HCEC 1CT (cell line): Measurements from ENCODE around the gene S1PR4.
"Not testable (repeated sequence)": the region's sequence is repeated elsewhere in the genome, so short reads cannot be mapped to it uniquely, and the experiment has no call there.

Experiments used
- DNase-seq: peaks from one replicate; pipeline ENCODE4 v3.0.0-alpha.2; 2017

Gene S1PR4

DNA sequence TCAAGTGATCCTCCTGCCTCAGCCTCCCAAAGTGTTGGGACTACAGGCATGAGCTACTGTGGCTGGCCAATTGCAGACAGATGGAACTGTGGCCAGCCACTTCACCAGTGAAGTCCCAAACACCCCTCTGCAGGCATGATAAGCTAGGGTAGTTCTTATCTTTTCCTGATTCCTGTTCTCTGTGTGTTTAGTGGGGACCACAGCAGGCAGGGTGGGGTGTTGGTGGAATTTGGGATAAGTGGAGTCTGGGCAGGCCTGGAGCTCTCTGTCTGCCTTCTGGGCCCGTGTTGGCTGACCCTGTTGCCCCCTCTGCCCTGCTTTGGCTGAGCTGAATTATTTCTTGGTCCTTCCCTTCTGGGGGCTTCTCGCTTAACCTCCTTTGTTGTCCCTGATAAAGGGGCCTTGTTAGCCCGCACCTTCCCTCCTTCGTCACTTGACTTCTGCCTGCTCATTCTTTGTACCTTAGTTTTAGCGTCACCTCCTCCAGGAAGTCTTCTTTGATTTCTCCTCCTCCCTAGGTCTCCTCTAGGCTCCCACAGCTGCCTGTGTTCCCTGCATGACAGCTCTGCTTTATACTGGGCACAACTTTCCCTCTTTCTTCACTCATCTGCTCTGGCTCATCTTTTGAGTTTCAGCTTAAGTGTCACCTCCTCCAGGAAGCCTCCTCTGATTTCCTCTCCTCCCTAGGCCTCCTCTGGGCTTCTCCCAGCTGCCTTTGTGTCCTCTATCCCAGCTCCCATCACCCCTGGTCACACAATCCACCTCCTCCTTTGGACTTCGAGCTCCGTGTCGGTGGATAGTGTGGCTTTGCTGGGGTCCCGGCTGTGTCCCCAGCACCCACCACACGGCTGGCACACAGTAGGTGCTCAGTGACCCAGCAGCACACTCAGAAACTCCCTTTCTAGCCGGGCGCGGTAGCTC is 5.4 kb downstream of the S1PR4 start:
- no peak for DNase-seq

DNA sequence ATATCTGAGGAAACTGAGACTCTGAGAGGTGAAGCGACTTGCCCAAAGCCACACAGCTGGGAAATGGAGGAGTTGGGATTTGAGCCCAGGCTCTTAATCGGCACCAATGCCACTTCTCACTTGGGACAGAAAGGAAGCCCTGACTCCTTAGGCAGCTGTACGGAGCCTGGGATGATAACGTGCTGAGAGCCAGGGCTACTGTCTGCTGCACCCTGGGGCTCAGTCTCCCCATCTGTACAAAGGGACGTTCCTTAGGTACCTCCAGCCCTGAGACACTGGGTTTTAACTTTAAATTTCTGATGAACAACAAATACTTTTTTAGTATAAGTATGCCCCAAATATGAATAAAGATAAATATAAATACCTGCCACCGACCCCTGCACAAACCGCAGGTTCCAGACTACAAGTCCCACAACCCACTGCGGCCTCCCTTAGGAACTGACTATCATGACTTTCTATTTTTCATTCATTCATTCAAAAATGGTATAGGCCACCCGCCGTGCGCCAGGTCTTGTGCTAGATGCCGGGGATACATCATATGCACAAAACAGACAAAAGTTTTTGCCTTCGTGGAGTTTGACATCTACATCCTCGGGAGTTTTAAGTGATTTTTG is 6.4 kb downstream of the S1PR4 start:
- DNase-seq: peak; percentile 59

DNA sequence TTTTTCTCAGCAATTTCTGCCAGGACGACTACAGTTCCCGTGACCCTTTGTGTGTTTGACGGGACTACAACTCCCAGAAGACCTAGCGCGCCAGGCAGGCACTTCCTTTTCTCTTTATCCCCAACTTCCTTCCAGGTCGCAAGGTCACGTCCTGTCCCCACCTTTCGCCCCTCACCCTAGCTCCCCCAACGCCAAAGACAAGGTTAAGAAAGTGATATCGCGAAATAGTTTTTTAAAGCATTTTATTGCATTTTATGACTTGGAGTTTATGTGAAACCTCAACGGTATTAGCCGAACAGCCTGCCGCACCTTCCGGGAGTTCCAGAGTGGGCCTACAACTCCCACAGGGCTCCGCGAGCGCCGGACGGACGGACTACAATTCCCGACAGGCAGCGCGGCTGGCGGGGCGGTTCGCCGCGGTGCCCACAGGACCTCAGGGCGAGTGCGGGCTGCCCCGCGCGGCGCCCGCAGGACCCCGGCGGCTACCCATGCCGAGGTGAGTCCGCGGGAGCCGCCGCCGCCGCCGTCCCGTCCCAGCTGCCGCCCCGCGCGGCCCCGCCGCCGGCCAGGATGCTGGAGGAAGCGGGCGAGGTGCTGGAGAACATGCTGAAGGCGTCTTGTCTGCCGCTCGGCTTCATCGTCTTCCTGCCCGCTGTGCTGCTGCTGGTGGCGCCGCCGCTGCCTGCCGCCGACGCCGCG is 7.0 kb downstream of the S1PR4 start, which contains the start of gene NCLN:
Gene NCLN (plus strand): TSS at position 470 of the 699 bp plus-strand sequence. CDS start 101 bp downstream, at position 571.
- peak; percentile 93 for DNase-seq

DNA sequence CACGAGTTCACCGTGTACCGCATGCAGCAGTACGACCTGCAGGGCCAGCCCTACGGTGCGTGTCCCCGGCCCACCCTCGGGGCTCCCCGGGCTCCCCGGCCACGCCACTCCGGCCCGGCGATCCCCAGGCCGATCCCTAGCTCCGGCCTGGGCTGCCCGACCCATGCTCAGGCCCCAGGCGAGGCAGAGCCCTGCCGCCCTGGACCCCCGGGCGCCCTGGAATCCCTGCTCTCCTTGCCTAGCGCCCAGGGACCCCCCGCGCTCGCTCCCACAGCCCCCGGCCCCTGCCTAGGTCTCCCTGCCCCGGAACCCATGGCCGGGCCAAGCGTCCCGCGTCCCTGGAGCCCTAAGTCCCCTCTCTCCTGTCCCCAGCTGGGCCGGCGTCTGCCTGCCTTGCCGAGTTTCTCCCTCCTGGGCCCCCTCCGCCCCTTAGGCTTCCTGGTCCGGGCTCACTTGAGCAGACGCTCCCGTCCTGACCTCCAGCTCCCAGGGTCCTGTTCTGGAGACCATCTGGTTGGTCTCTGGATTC is 7.7 kb downstream of the S1PR4 start:
- DNase-seq: no peak

DNA sequence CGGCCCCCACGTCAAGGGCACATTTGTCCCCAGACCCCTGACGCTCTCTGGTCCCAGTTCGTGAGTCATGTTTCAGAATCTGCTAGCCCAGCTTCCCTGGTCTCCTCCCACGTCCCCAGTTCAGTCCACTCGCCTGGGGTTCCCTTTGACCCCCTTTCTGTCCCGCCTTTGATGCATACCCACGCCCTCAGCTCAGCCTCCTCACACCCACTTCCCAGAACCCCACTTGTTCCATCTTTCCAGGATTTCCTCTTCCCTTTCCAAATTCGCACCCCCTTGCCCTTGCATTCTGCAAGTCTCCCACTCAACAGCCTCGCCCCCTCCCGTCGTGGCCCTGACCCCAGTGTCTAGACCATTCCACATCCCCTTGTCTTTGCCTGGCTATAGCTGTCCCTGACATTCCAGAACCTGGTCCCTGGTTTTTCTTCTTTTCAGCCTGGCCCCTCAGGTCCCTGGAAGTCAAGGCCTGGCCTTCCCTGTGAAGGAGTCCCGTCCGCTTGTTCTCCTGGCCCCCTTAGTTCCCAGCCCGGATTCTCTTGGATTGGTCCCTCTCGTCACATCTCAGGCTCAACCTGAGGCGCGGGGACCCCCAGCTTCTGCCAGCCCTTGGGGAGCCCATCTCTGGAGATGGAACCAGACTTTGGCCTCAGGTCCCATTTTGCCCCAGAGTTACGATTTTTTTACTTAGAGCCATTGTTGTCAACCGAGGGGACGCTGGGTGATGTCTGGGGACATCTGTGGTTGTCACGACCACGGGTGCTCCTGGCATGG is 8.5 kb downstream of the S1PR4 start:
- DNase-seq: no peak

DNA sequence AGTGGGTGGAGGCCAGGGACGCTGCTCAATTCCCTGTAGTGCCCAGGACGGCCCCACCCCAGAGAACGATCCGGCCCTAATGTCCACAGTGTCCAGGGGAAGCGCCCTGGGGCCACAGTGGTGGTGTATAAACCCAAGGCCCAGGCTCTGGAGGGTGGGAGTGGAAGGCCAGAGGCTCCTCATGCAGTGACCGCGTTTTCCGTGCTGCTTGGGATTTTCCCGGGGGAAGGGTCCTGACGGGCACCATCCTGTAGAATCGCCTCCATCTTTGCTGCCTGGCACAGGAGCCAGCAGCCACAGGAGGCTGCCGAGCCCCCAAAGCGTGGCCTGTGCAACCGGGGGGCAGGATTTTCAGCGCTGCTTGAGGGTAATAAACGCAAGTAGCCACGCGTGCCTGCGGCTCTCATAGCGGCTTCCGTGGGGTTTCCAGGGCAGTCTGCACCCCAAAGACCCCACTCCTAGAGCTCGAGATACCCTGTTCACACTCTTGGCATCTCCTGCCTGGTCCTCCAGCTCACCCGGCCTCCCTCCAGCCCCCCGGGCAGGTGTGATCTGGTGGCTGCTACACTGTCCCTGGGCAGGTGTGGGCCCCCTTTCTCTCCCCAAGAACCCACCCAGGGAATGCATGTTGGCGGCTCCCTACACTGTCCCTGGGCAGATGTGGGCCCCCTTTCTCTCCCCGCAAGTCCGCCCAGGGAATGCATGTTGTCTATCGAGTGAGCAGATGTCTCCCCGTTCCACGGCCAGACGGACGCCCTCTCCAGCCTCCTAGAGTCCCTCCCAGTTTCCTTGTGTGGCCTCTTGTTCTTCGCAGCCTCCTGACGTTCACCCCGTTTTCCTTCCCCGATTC is 9.3 kb downstream of the S1PR4 start:
- DNase-seq: no peak

DNA sequence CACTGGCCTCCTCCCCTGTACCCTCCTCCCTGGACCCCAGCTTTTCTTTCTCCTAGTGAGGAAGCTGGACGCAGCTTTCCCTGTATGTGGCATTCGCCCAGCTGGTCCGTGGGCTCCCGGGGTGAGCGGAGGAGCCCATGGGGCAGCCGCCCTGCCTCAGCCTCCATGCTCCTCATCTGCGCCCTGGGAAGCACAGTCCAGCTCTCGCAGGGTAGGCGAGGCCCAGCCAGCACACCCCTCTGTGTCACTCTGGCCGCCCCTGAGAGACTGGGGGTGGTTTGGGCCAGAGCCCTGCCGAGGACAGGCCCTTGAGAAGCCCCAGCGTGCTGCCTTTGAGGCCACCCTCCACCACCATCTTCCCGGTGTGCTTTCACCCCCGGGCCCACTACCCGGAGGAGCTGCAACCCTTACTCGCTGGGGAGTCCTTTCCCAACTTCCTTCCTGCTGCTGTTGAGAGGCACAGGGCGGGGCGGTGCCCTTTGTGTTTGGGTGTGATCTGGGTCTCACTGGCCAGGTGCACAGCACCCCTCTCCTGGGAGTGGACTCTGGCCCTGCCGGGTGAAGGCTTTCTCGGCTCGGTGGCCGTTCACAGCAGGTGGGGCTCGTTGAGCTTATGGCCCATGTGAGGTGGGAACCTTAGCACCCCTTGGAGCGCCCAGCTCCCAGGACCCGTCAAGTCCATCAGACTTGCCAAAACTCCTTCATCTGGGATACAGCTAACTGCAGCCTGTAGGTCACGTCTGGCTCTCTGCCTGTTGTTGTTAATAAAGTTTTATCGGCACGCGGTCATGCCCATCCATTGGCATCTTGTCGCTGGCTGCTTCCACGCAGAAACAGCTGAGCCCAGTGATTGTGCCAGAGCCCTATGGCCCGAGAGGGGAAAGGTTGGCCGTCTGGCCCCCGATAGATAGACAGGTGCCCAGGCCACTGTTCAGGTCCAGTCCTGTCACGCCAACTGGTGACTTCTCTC is 10.3 kb downstream of the S1PR4 start:
- no peak for DNase-seq

DNA sequence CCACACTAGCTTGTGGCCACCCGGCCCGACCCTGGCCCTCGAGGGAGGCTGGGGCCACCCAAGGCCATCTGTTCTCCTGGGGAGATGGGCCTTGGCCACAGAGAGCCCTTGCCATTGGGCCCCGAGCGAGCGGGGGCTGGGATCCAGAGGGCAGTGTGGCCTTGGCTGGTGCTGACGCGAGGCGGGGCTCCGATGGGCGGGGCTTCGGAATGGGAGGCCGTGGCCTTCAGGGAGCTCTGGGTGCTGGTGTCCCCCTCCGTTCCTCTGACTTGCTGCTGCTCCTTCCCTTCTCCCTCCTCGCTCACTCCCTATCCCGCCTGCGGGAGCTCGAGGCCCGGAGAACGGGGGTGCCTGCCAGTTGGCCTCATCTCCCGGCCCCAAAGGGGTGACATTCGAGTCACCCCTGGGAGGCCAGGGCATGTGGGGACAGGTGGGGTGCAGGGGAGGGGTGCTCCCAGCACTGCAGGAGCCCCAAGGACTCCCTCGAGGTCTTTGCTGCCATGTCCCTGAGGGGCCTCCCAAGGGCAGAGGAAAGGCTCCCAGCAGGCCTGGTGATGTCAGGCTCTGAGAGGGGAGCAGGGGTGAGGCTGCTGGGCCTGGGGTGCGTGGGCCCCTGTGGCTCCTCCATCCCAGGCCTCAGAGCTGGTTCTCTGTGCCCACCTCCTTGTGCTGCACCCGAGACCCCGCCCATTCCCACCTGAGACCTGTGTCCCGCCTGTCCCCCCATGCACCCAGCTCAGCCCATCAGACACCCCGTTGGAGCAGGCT is 11.3 kb downstream of the S1PR4 start:
- no peak for DNase-seq

DNA sequence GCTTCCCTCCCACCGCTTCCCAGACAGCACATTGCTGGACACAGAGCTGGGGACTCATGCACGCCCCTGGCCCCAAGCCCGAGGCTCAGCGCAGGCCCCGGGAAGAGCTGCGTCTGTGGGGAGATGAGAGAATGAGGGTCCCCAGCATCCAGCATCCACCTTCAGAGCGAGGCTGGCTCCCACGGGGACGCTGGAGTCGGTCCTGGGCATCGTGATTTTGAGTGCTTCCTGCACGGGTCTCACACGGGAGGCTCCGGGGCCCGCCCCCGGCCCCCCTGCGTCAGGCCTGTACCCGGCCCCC is 11.9 kb downstream of the S1PR4 start:
- DNase-seq: no peak

DNA sequence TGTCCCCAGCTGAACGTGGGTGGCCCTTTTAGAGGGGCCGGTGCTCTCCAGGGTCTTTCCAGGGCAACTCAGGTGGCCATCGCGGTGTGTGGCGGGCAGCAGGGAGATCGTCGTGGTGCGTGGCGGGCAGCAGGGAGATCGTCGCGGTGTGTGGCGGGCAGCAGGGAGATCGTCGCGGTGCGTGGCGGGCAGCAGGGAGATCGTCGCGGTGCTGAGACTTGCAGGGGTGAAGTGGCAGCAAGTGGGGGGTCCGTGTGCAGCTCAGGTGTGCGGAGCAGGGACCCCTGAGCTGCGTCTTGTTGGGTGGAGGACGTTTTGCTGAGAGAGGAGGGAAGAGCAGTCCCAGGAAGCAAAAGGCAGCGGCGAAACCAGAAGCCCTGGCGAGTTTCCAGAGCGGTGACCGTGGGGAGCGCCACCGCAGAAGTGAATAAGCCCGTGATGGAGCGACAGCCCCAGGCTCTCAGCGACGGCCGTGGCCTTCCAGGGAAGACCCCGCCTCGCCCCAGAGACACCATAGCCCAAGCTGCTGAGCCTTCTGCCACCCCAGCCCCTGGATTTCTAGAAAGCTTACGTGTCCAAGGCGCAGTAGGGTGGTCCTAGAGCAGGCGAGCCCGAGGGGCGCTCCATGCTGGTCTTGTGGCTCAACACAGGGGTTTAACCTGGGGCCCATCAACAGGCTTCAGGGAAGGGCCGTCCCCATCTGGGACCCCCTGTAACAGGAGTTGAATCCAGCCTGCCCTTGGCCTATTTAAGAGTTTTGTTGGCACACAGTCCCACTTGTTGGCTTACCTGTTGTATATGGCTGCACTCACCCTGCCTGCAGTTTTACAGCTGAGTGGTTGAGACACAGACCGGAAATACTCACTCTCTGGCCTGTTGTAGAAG is 12.6 kb downstream of the S1PR4 start:
- DNase-seq: no peak

DNA sequence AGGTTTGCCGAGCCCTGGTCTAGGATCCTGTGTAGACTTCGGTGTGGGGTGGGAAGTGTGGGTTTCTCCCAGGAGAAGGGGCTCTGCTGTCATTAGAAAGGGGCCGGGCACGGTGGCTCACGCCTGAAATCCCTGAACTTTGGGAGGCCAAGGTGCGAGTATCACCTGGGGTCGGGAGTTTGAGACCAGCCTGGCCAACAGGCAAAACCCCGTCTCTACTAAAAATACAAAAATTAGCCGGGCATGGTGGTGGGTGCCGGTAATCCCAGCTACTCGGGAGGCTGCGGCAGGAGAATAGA is 13.2 kb downstream of the S1PR4 start:
- DNase-seq: not testable (repeated sequence)

DNA sequence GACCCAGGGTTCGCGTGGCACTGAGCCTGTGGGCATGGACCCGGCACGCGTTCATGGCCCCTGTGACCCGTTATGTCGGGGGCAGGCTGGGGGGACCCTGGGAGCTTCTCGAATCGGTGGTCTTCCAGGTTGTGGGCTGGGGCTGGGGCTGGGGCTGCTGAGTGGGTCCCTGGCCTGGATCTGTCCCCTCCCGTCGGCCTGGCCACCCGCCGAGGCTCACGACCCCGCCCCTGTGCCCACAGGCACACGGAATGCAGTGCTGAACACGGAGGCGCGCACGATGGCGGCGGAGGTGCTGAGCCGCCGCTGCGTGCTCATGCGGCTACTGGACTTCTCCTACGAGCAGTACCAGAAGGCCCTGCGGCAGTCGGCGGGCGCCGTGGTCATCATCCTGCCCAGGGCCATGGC is 13.7 kb downstream of the S1PR4 start:
- DNase-seq: no peak

DNA sequence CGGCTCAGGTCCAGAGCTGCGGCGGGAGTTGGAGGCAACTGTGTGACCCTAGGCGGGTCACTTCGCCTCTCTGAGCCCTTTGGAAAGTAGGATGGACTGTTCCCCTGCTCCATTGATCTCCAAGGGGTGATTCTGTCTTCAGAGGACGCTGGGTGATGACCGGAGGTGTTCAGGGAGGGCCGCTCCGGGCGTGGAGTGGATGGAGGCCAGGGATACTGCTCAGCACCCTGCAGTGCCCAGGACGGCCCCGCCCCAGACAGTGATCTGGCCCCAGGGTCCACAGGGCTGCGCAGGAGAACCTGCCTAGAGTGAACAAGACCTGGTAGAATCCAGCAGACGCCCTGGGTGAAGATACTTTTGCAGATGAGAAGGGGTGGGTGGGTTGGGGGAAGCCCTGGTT is 14.1 kb downstream of the S1PR4 start:
- DNase-seq: no peak

DNA sequence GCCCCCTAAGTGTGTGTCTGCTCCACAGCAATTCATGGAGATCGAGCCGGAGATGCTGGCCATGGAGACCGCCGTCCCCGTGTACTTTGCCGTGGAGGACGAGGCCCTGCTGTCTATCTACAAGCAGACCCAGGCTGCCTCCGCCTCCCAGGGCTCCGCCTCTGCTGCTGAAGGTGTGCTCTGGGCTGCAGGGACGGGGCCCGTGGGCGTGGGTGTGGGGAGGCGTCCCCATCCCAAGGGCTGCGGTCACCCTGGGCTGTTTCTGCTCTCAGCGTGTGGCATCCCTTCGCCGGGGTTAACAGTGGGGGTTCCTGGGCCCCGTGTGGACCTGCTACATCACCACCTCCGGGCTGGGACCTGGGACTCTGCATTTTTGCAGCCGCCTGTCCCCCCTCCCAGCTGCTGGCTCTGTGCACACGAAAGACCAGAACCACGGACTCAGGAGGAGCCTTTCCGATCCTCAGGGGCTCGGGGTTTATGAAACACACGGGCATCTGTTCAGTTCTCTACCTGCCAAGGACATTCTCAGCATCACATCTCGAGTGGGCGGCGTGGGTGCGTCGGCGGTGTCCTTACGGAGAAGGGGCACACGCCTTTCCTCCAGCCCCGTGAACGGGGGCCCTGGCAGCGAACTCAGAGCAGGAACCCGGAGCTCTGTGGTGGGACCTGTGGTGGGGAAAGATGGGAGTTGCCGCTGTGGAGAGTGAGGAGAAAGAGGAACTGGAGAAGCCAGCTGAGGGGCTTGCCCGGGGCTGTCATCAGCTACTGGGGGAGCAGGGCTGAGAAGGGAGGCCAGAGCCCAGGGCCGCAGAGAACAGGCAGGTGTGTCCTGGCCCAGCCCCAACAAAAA is 14.9 kb downstream of the S1PR4 start:
- no peak for DNase-seq

DNA sequence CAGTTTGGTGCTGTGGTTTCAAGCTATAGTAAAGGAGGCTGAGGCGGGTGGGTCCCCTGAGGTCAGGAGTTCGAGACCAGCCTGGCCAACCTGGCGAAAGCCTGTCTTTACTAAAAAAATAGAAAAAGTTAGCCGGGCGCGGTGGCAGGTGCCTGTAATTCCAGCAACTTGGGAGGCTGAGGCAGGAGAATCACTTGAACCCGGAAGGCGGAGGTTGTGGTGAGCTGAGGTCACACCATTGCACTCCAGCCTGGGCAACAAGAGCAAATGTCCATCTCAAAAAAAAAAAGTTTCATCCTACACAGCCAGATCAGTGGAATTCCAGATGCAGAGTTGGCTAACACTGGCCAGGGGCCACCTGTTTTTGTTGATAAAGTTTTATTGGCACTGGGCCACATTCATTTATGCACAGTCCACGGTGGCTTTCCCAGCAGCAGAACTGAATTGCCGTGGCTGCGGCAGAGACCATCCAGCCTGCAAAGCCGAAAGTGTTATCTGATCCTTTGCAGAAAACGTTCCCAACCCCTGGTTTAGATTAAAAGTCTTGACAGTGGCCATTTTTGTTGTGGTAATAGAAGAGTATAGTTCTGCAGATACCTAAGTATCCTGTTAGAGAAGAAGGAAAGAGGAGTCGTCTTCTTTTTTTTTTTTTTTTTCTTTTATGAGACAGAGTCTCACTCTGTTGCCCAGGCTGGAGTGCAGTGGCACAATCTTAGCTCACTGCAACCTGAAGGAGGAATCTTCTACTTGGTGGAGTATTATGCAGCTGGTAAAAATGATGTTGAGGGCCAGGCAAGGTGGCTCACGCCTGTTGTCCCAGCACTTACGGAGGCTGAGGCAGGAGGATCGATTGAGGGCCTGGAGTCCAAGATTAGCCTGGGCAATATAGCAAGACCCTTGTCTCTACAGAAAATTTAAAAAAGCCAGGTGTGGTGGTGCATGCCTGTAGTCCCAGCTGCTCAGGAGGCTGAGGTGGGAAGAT is 15.8 kb downstream of the S1PR4 start:
- no peak for DNase-seq

DNA sequence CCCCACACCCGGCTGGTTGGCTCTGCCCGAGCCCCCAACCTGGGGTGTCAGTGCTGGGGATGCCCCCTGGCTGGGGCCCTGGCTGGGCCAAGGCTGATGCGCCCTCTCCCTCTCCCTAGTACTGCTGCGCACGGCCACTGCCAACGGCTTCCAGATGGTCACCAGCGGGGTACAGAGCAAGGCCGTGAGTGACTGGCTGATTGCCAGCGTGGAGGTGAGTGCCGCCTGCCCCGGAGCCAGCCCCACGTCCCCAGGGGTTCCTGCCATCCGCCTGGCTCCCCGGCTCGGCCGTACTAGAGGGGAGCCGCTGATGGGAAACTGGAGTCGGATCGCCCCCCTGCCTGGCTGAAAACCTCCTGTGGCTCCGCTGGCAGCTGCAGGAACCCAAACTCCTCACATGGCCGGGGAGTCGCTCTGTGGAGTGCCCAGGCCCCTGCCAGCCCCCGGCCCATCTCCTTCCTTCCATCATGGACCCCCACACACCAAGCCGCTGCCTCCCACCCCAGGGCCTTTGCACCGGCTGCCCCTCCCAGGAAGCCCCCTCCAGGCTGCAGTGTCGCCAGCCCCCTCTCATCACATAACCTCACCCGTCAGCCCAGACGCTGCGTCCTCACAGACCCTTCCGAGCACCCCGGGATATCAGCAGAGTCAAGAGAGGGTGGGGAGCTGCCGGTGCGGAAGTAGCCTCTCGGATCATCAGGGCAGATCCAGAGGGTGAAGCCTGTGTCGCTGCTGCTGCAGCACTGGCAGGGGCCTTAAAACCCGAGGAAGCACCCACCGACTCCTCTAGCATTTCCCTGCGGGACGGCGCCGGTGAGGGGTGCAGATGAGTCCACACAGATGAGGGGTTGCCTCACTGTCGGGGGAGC is 17.7 kb downstream of the S1PR4 start:
- no peak for DNase-seq
